AG04450 (cell line): ENCODE measurements around the gene FRMD8. TPM values are rescaled to one million over a fixed set of nuclear protein-coding genes. Genes with fewer than 3 reads are reported as not detected.

Source experiments
- CTCF ChIA-PET: fragments of 300-600, 350-600 bp; formaldehyde crosslinking; extraction: SDS; loops from one replicate; lab custom pipeline; 2022; ENCODE audit warnings: antibody characterized with exemption, inconsistent platforms; lab: Charles Lee
- POLR2A ChIA-PET: fragments of 350-600 bp; formaldehyde crosslinking; extraction: SDS; loops from one replicate; lab custom pipeline; 2021; ENCODE audit warnings: antibody characterized with exemption, inconsistent platforms; lab: Yijun Ruan, JAX
- DNase-seq: peaks from one replicate; pipeline ENCODE4 v3.0.0-alpha.2; 2011; ENCODE audit warnings: low read depth, low spot score
- H3K27ac ChIP-seq: one replicate; pipeline ENCODE4 v1.5.1; 2012; ENCODE audit warnings: low read depth, low read length, control low read depth
- H3K27me3 ChIP-seq: one replicate; pipeline ENCODE4 v1.6.0; 2012; ENCODE audit warnings: low read length; ENCODE audit not compliant: control insufficient read depth, insufficient read depth
- H3K4me3 ChIP-seq: 2 replicates; pipeline ENCODE4 v1.5.1; 2011; ENCODE audit warnings: mild to moderate bottlenecking, low read depth, low read length, control low read depth
- H3K9me3 ChIP-seq: 2 replicates; pipeline ENCODE4 v1.5.1; 2012; ENCODE audit warnings: low read length; ENCODE audit not compliant: control insufficient read depth, insufficient read depth
- polyA plus RNA-seq: library from polyadenylated mRNA; depleted of rRNA; stranded (reverse); fragments of >200 nt; gene quantifications from 2 replicates; pipeline ENCODE4 v1.2.3, GENCODE V29; 2011
- TF ChIP-seq, protein P1 (sequence below): IDR thresholded peaks from 2 replicates; pipeline ENCODE4 v1.5.1; 2011; ENCODE audit warnings: low read depth, low read length, control low read depth, inconsistent platforms

FRMD8 gene
- polyA plus RNA-seq, 1 experiment = 10.7 TPM

DNA sequence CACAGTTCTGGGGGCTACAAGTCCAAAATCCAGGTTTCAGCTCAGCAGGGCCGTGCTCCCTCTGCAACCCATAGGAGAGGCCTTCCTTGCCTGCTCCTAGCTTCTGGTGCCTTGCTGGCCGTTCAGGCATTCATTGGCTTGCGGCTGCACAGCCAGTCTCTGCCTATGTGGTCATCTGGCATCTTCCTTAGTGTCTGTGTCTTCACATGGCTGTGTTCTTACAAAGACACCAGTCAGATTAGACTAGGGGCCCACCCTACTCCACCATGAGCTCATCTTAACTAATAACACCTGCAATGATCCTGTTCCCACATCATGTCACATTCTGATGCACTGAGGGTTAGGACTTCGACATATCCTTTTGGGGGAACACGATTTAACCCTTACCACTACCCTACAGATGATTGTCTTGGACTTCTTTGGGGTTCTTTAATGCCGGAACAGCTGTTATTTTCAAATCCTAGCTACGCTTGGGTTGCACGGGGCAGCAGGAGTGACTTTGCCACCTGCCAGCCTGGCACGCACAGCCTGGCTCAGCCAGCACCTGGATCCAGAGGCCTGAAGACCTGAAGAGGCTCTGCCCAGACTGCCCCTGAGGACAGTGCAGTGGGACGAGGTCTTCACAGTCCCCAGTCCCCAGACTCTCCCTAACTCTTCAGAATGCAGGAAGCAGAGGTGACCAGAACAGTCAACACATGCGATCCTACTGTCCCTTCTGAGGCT, 28.5 kb downstream of the FRMD8 start:
- no peak for DNase-seq
- H3K9me3 ChIP-seq = no peaks in the 10 kb centered on the region
- no peaks in the 10 kb centered on the region for H3K27me3 ChIP-seq
- no peak overlapping the region for H3K27ac ChIP-seq
- CTCF ChIA-PET = interaction anchor here (0.6 to 4.1 kb wide), 8 partner anchors 24 to 213 kb away, joined by 3 to 49 read pairs (median 10); partner anchors contain the start of gene MALAT1
- POLR2A ChIA-PET = interaction anchor here (1.0 to 17.0 kb wide), 3 partner anchors 9 to 87 kb away, joined by 4 to 999 read pairs (median 13); partner anchors contain the start of gene MALAT1
- TF ChIP-seq, protein P1, sequence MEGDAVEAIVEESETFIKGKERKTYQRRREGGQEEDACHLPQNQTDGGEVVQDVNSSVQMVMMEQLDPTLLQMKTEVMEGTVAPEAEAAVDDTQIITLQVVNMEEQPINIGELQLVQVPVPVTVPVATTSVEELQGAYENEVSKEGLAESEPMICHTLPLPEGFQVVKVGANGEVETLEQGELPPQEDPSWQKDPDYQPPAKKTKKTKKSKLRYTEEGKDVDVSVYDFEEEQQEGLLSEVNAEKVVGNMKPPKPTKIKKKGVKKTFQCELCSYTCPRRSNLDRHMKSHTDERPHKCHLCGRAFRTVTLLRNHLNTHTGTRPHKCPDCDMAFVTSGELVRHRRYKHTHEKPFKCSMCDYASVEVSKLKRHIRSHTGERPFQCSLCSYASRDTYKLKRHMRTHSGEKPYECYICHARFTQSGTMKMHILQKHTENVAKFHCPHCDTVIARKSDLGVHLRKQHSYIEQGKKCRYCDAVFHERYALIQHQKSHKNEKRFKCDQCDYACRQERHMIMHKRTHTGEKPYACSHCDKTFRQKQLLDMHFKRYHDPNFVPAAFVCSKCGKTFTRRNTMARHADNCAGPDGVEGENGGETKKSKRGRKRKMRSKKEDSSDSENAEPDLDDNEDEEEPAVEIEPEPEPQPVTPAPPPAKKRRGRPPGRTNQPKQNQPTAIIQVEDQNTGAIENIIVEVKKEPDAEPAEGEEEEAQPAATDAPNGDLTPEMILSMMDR = no peak
- H3K4me3 ChIP-seq = no peak overlapping the region

DNA sequence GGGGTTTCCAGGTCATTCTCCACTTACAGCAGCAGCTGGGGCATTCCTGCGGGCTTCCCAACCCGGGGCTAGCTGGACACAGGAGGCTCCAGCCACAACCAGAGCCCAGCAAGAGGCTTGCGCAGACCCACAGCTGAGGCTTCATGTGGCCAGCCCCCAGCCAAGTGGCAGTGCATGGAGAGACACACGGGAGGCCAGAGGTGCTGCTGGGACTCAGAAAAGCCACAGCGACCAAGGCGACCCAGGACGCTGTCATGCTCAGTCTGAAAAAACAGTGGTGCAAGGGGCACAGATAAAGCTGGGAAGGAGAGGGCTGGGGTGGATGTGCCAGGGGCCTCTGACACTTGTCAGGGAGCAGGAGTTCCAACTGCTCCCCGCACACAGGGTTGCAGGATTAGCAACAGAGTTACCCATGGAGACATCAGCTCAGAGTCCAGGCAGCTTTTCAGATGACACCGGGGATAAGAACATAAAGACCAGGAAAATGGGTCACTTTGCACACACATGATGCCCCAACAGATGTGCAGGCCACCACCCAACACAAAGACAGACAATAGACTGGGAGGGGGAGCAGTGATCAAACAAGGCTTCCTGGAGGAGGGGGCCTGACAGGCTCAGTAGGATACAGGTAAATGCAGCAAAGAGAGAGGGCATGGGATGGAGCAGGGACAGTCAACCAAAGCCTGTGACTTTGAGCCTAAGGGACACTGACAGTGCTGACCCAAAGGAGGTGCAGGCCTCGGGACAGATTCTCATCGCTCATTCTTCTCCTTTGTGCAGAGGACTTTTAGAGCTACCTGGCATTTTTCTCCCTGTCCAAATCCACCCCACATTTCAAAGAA, 29.3 kb downstream of the FRMD8 start:
- no peak for DNase-seq
- Histone ChIP-seq H3K9me3 (no peaks in the 10 kb centered on the region), H3K27ac (no peak overlapping the region), H3K4me3 (peak overlapping the region; percentile 44), H3K27me3 (no peaks in the 10 kb centered on the region)
- ChIA-PET CTCF (interaction anchor here (0.7 to 4.1 kb wide), 22 partner anchors 9 to 171 kb away, joined by 3 to 49 read pairs (median 6); partner anchors contain the start of genes MALAT1 and SLC25A45), POLR2A (interaction anchor here (0.6 to 17.0 kb wide), 7 partner anchors 10 to 86 kb away, joined by 3 to 999 read pairs (median 5); partner anchors contain the start of gene MALAT1)
- TF ChIP-seq, protein P1 = no peak

DNA sequence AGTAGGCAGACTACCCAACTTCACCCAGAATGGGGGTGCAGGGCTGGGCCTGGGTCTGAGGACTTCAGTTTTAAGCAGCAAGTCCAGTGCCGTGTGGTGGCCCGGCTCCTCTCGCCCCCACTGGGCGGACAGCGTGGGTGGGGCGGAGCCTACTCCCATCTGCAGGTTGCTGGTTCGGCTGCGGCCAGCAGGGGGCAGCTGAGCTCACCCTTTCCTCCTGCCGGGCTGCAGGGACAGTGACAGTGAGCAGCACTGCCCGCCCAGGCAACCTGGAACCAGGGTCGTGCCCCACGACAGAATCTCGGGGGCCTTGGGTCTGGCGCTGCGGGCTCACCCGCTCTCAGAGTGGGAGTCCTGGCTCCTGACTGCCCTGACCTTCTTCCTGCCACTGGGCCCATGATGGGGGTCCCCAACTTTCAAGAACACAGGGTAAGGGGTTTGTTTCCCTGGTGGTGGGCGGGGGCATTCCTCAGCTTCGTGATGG, 29.9 kb downstream of the FRMD8 start:
- peak overlapping the region; percentile 31 for H3K27ac ChIP-seq
- POLR2A ChIA-PET = interaction anchor here (0.6 to 17.0 kb wide), 9 partner anchors 9 to 85 kb away, joined by 3 to 999 read pairs (median 5); partner anchors contain the start of gene MALAT1
- TF ChIP-seq, protein P1 = peak; percentile 95
- CTCF ChIA-PET = interaction anchor here (0.6 to 4.1 kb wide), 26 partner anchors 10 to 170 kb away, joined by 3 to 49 read pairs (median 6); partner anchors contain the start of genes MALAT1 and SLC25A45
- H3K9me3 ChIP-seq = no peaks in the 10 kb centered on the region
- peak overlapping the region; percentile 44 for H3K4me3 ChIP-seq
- no peak for DNase-seq
- H3K27me3 ChIP-seq = no peaks in the 10 kb centered on the region

DNA sequence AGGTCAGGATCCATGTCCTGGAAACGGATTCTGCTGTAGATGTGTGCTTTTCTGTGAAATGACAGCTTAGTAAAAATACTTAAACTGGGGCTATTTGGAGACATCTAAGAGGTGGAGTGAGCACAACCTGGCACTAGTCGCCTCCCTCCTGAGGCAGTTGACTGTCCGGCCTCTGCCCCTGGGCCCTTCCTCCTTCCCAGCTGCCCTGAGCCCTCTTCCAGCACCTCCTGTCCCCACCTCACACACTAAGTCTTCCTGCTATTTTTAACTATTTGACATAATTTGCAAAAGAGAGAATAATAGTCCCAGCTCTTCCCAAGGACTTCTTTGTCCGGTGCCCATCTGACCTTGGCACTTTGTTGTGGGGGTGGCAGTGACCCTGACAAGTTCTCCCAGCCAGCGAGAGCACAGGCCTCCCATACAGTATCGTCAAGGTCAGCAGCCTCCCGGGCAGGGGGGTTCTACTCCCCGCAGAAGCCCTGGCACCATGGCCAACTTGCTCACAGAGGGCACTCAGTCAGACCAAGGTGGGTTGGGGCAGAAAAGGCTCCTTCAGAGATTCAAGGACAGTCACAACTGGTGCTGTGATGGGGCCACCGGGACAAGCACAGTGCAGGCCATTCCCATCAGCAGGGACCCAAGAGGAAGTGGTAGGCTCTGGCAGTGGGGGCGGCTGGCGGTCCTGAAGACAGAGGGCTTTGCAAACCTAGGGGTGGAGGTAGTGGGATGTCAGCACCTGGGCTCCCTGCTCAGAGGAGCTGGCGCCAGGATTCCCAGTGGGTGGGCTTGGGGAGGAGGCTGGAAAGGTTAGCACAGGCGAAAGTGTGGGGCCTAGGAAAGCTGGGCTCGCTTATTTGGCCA, 30.6 kb downstream of the FRMD8 start:
- no peak for DNase-seq
- Histone ChIP-seq H3K4me3 (peak overlapping the region; percentile 44), H3K27me3 (no peaks in the 10 kb centered on the region), H3K9me3 (no peaks in the 10 kb centered on the region), H3K27ac (peak overlapping the region; percentile 100)
- ChIA-PET CTCF (interaction anchor here (0.6 to 4.1 kb wide), 23 partner anchors 11 to 103 kb away, joined by 3 to 49 read pairs (median 6); partner anchors contain the start of genes MALAT1 and SLC25A45), POLR2A (interaction anchor here (0.7 to 17.0 kb wide), 8 partner anchors 8 to 108 kb away, joined by 3 to 999 read pairs (median 4); partner anchors contain the start of genes MALAT1 and SLC25A45)
- TF ChIP-seq, protein P1 = no peak
